Measurements from ENCODE around the gene TNFRSF1A.

DNA sequence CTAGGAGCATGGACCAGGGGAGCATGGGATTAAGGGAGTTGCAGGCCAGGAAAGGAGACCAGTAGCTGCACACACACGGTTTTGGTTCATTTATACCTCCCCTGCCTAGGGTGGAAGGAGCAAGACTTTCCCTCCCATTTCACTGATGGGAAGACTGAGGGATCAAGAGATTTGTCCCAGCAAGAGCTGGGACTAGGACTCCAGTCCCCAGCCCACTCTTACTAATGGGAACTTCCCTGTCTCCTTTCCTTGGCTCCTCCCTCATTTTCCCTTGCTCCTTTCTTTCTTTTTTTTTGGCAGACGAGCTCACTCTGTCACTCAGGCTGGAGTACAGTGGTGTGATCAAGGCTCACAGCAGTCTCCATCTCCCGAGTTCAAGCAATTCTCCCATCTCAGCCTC, 20.5 kb upstream of the TNFRSF1A start:
- TF ChIP-seq CTCF (IDR thresholded peaks at IDR 0.05) = no peak
- no peak for TF ChIP-seq POLR2A (IDR thresholded peaks at IDR 0.05)
- no peak for TF ChIP-seq POLR2AphosphoS5 (IDR thresholded peaks at IDR 0.05)
